GM12878 (cell line): ENCODE measurements around the gene POMT2. TPM values are rescaled to one million over a fixed set of nuclear protein-coding genes. Genes with fewer than 3 reads are reported as not detected.

ENCODE experiments used
- ATAC-seq: fragments of 200-7000 bp; cut with Tn5 transposase; 3 replicates; pipeline ENCODE4 v1.9.1; 2020; ENCODE audit warnings: mild to moderate bottlenecking, moderate library complexity
- BruUV-seq: library from RNA; stranded (reverse); fragments of 400-500 nt; replicated peaks from 2 replicates; lab custom pipeline; 2021; lab: Mats Ljungman, UMichigan
- CTCF ChIA-PET: fragments of 300-600 bp; sonication (Branson Sonifier 250); formaldehyde crosslinking; extraction: SDS; loops from one replicate; lab custom pipeline; 2021; ENCODE audit warnings: inconsistent platforms; lab: Yijun Ruan, JAX
- POLR2A ChIA-PET: fragments of 350-600 bp; formaldehyde crosslinking; extraction: SDS; loops from one replicate; lab custom pipeline; 2021; ENCODE audit warnings: inconsistent platforms; lab: Charles Lee
- RAD21 ChIA-PET: fragments of 300-600 bp; sonication (Branson Sonifier 250); formaldehyde crosslinking; loops from one replicate; lab custom pipeline; 2023; ENCODE audit warnings: antibody characterized with exemption; ENCODE audit not compliant: unreplicated experiment; lab: Charles Lee
- SMC1A ChIA-PET: fragments of 300-600 bp; sonication (Branson Sonifier 250); formaldehyde crosslinking; loops from one replicate; lab custom pipeline; 2023; ENCODE audit not compliant: unreplicated experiment, uncharacterized antibody; lab: Charles Lee
- DNase-seq: peaks from one replicate; pipeline ENCODE4 v3.0.0-alpha.2; 2011; ENCODE audit warnings: low read depth, low spot score
- FAIRE-seq: peaks from 3 replicates; lab custom pipeline; 2011; peaks lifted over from hg19 to GRCh38; lab: Jason Lieb, UNC
- H2AFZ ChIP-seq: 2 replicates; pipeline ENCODE4 v1.6.0; 2011; ENCODE audit warnings: low read depth, low read length, control low read depth; ENCODE audit not compliant: control insufficient read depth
- H3K27ac ChIP-seq: 2 replicates; pipeline ENCODE4 v1.5.1; 2011; ENCODE audit warnings: control low read depth; ENCODE audit not compliant: control insufficient read depth, insufficient read depth
- H3K27me3 ChIP-seq, 2 experiments: replicated peaks in 1 of 2; 2 replicates each; pipeline versions ENCODE4 v1.6.0 to v1.6.1; 2011; ENCODE audit warnings: low read length in 1 of 2; ENCODE audit not compliant: control insufficient read depth in 2 of 2, insufficient read depth in 2 of 2
- H3K36me3 ChIP-seq, 2 experiments: 2 replicates each; pipeline ENCODE4 v1.5.1; 2011; ENCODE audit warnings: low read length in 1 of 2; ENCODE audit not compliant: control insufficient read depth in 2 of 2, insufficient read depth in 2 of 2
- H3K4me1 ChIP-seq: 2 replicates; pipeline ENCODE4 v1.6.1; 2011; ENCODE audit warnings: mild to moderate bottlenecking, low read length, moderate library complexity, mixed read lengths; ENCODE audit not compliant: control insufficient read depth, insufficient read depth
- H3K4me2 ChIP-seq: 2 replicates; pipeline ENCODE4 v1.6.0; 2011; ENCODE audit warnings: control low read depth; ENCODE audit not compliant: control insufficient read depth, insufficient read depth
- H3K4me3 ChIP-seq: fragments of 200-600 bp; sonication (generic); 2 replicates; pipeline ENCODE4 v1.5.1; 2016
- H3K79me2 ChIP-seq: 2 replicates; pipeline ENCODE4 v1.6.0; 2011; ENCODE audit warnings: low read length; ENCODE audit not compliant: control insufficient read depth, insufficient read depth
- H3K9ac ChIP-seq: 2 replicates; pipeline ENCODE4 v1.8.0; 2011; ENCODE audit warnings: low read length, control low read depth, mixed read lengths; ENCODE audit not compliant: control insufficient read depth, insufficient read depth
- H3K9me3 ChIP-seq: replicated peaks from 3 replicates; pipeline ENCODE4 v1.5.1; 2011; ENCODE audit warnings: mild to moderate bottlenecking, low read length; ENCODE audit not compliant: control insufficient read depth, insufficient read depth
- H4K20me1 ChIP-seq: 2 replicates; pipeline ENCODE4 v1.6.0; 2011; ENCODE audit not compliant: control insufficient read depth, insufficient read depth
- NBN ChIP-seq: fragments of 450-650 bp; IDR thresholded peaks from 2 replicates; pipeline ENCODE4 v1.6.1; 2016
- NFYB ChIP-seq: IDR thresholded peaks from 2 replicates; pipeline ENCODE4 v1.6.1; 2011; ENCODE audit warnings: low read depth, mild to moderate bottlenecking, low read length, improper control_type of control experiment, moderate library complexity; ENCODE audit not compliant: insufficient read depth
- ZNF24 ChIP-seq: fragments of 450-650 bp; IDR thresholded peaks from 2 replicates; pipeline ENCODE4 v1.6.1; 2017; ENCODE audit warnings: antibody characterized with exemption, mild to moderate bottlenecking
- ZNF384 ChIP-seq: IDR thresholded peaks from 2 replicates; pipeline ENCODE4 v1.6.1; 2012; ENCODE audit warnings: low read depth, mild to moderate bottlenecking, low read length, improper control_type of control experiment, borderline replicate concordance
- WGBS: methylation state at CpG from one replicate; pipeline ENCODE4 v1.1.6; 2016; ENCODE audit warnings: low lambda C conversion rate; ENCODE audit not compliant: insufficient replicate concordance, insufficient coverage; ENCODE audit errors: missing lambda C conversion rate; 5-methylcytosine and 5-hydroxymethylcytosine counted together
- in situ Hi-C: fragments of 300-500 bp; cut with MboI; formaldehyde crosslinking; loops from 9 replicates; pipeline ENCODE4 v1.14.3; 2018; ENCODE audit warnings: mixed read lengths
- intact Hi-C: fragments of 100-400 bp; cut with micrococcal nuclease; formaldehyde crosslinking; loops from one replicate; pipeline ENCODE4 v1.14.2; 2022; ENCODE audit not compliant: unreplicated experiment
- microRNA counts: library from miRNA; unstranded; fragments of <30 nt; microRNA quantifications from one replicate; lab custom pipeline; 2016
- microRNA-seq: library from miRNA; unstranded; fragments of <30 nt; microRNA quantifications from one replicate; pipeline ENCODE4, GENCODE V29; 2018
- polyA plus RNA-seq, 11 experiments: library from polyadenylated mRNA; depleted of rRNA in 4 of 11; unstranded in 6 of 11; stranded (reverse) in 5 of 11; fragments of >200 nt; fragmentation: Nextera tagmentation in 4 of 11; fragmentation: Illumina TruSeq in 1 of 11; extraction: Ambion mirVana in 4 of 11; extraction: Trizol in 1 of 11; gene quantifications; 1 replicate in 1 of 11; 2 replicates in 10 of 11; pipeline versions ENCODE4 v1.2.1 to v1.2.3, GENCODE V29; 2011 to 2016; ENCODE audit warnings: inconsistent platforms in 2 of 11, missing spikeins in 2 of 11, low read depth in 1 of 11
- small RNA-seq: library from RNA; depleted of rRNA; stranded (forward); fragments of <200 nt; gene quantifications from one replicate; pipeline ENCODE3, GENCODE V24; 2014
- total RNA-seq, 4 experiments: library from RNA; depleted of rRNA in 3 of 4; stranded (reverse); fragments of >200 nt in 3 of 4; fragmentation: Illumina TruSeq in 1 of 4; extraction: Trizol in 1 of 4; gene quantifications; 2 replicates each; pipeline versions ENCODE4 v1.2.1 to v1.2.3, GENCODE V29; 2013 to 2021

The POMT2 gene
- total and polyA plus RNA-seq, 10 of the 15 experiments (the other 5 are each of a cell fraction or from before 2014, with no cell fraction given) = 0.23 to 13.9 (median 6.5) TPM

GRCh38 chr14:77225892-77226557 lies 94.7 kb downstream of the POMT2 start:
- CTCF ChIA-PET = interaction anchor here (1.0 to 1.1 kb wide), 2 partner anchors 76 to 326 kb away, joined by 3 read pairs; no protein-coding TSS in a partner anchor
- BruUV-seq = no TSS peak
- H2AFZ ChIP-seq = no peak overlapping the region
- no peak overlapping the region for H3K4me2 ChIP-seq
- H3K9ac ChIP-seq = no peak overlapping the region
- H3K9me3 ChIP-seq = no peaks in the 10 kb centered on the region
- H4K20me1 ChIP-seq = no peaks in the 10 kb centered on the region
- H3K27me3 ChIP-seq = no peaks in the 10 kb centered on the region
- H3K4me3 ChIP-seq = no peak overlapping the region
- in situ Hi-C loops = no loop called here
- no peaks in the 10 kb centered on the region for H3K79me2 ChIP-seq
- no peak for TF ChIP-seq NBN
- TF ChIP-seq, all 136 proteins: peak for 0
- intact Hi-C loops = no loop called here
- no peak overlapping the region for H3K27ac ChIP-seq
- RAD21 ChIA-PET = no interaction called here
- SMC1A ChIA-PET = interaction anchor here (1.5 kb wide), 1 partner anchor 17 kb away, joined by 3 read pairs; no protein-coding TSS in a partner anchor
- 53% methylated on average over 14 of the region's 14 CpGs for WGBS
- H3K36me3 ChIP-seq = no peaks in the 10 kb centered on the region
- FAIRE-seq (no peak), DNase-seq (no peak), ATAC-seq (no peak)
- POLR2A ChIA-PET = no interaction called here
- no peaks in the 10 kb centered on the region for H3K4me1 ChIP-seq

DNA sequence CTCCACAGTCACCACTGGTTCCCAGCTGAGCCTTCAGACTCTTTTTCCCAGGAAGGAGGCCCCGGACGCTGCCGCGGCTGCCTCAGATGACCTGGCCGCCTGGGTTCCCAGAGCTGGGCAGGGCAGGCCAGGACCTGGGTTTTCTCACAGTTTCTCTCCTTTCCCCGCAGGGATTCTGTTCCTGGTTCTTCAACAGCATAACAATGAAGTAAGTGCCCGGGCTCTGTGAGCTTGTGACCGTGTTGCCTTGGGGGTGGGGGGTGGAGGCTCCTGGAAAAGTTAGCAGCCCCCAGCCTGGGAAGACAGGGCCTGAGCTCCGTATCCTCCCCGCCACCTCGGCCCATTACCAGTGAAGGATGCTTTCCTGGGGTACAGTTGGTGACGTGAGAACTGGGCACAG lies 95.4 kb downstream of the POMT2 start:
- Histone ChIP-seq H3K4me1 (no peaks in the 10 kb centered on the region), H3K36me3 (no peaks in the 10 kb centered on the region), H3K27me3 (no peaks in the 10 kb centered on the region), H2AFZ (no peak overlapping the region), H3K9ac (no peak overlapping the region), H3K79me2 (no peaks in the 10 kb centered on the region), H3K4me2 (no peak overlapping the region), H3K9me3 (no peaks in the 10 kb centered on the region), H4K20me1 (no peaks in the 10 kb centered on the region), H3K4me3 (no peak overlapping the region), H3K27ac (no peak overlapping the region)
- SMC1A ChIA-PET = no interaction called here
- DNase-seq (no peak), FAIRE-seq (no peak), ATAC-seq (no peak)
- POLR2A ChIA-PET = no interaction called here
- in situ Hi-C loops = no loop called here
- 40% methylated on average over 11 of the region's 12 CpGs for WGBS
- BruUV-seq = no TSS peak
- CTCF ChIA-PET = no interaction called here
- TF ChIP-seq ZNF384 = no peak
- TF ChIP-seq NFYB = no peak
- no peak for TF ChIP-seq ZNF24
- RAD21 ChIA-PET = no interaction called here
- intact Hi-C loops = no loop called here

MicroRNAs encoded within 50 kb of the gene (microRNA counts, 767-probe panel; counts per million panel counts)
- 4,102 counts per million, percentile 95 among the panel's probes with 10 or more counts for microRNA hsa-miR-1260a (lab: Ali Mortazavi, UCI)

Small RNAs within 50 kb of the gene (microRNA-seq; reads per million reads assigned to microRNA genes)
- not detected for gene MIR1260A

Small RNAs within 50 kb of the gene (small RNA-seq; reads per million reads assigned to genes)
- not detected for gene MIR1260A

Other genes starting within 250 kb of the POMT2 start
Only the 7 nearest of the 11 such genes appear.
- gene NGB, start 49.7 kb downstream of the POMT2 start, total RNA-seq (2014; rRNA removed) = not detected in 2 replicates
- gene NGB, start 49.7 kb downstream of the POMT2 start, total RNA-seq (2014; rRNA removed; fragmentation: Illumina TruSeq; extraction: Trizol) = not detected in 2 replicates
- gene NGB, start 49.7 kb downstream of the POMT2 start, total RNA-seq (2021) = not detected in 2 replicates
- 0.10 and 0.19 TPM in 2 replicates for gene NGB, start 49.7 kb downstream of the POMT2 start, polyA plus RNA-seq (2011; rRNA removed)
- not detected in 2 replicates for gene NGB, start 49.7 kb downstream of the POMT2 start, polyA plus RNA-seq (2014; fragmentation: Illumina TruSeq; extraction: Trizol)
- gene NGB, start 49.7 kb downstream of the POMT2 start, polyA plus RNA-seq (2014; fragmentation: Nextera tagmentation; extraction: Ambion mirVana) = not detected
- 0.06 TPM in 1 of 2 replicates, not detected in the other for gene NGB, start 49.7 kb downstream of the POMT2 start, polyA plus RNA-seq (2014; rRNA removed)
- gene NGB, start 49.7 kb downstream of the POMT2 start, polyA plus RNA-seq (2016; fragmentation: Nextera tagmentation; extraction: Ambion mirVana) = not detected
- gene GSTZ1, start 153 bp upstream of the POMT2 start, total RNA-seq (2014; rRNA removed) = 33.4 and 38.7 TPM in 2 replicates
- gene GSTZ1, start 153 bp upstream of the POMT2 start, total RNA-seq (2014; rRNA removed; fragmentation: Illumina TruSeq; extraction: Trizol) = 33.3 and 33.7 TPM in 2 replicates
- gene GSTZ1, start 153 bp upstream of the POMT2 start, total RNA-seq (2021) = 24.9 and 26.9 TPM in 2 replicates
- 8.6 and 21.4 TPM in 2 replicates for gene GSTZ1, start 153 bp upstream of the POMT2 start, polyA plus RNA-seq (2011; rRNA removed)
- gene GSTZ1, start 153 bp upstream of the POMT2 start, polyA plus RNA-seq (2014; fragmentation: Illumina TruSeq; extraction: Trizol) = 25.5 and 34.7 TPM in 2 replicates
- gene GSTZ1, start 153 bp upstream of the POMT2 start, polyA plus RNA-seq (2014; fragmentation: Nextera tagmentation; extraction: Ambion mirVana) = 10 to 100 TPM; 17.9 to 25.4 TPM
- gene GSTZ1, start 153 bp upstream of the POMT2 start, polyA plus RNA-seq (2014; rRNA removed) = 28.3 and 30.5 TPM in 2 replicates
- 10 to 100 TPM; 27.4 to 33.5 TPM for gene GSTZ1, start 153 bp upstream of the POMT2 start, polyA plus RNA-seq (2016; fragmentation: Nextera tagmentation; extraction: Ambion mirVana)
- gene TMED8, start 56.2 kb upstream of the POMT2 start, total RNA-seq (2014; rRNA removed) = 29.7 and 36.2 TPM in 2 replicates
- gene TMED8, start 56.2 kb upstream of the POMT2 start, total RNA-seq (2014; rRNA removed; fragmentation: Illumina TruSeq; extraction: Trizol) = 34.2 and 35.8 TPM in 2 replicates
- gene TMED8, start 56.2 kb upstream of the POMT2 start, total RNA-seq (2021) = 31.9 and 32.9 TPM in 2 replicates
- 39.1 and 52.7 TPM in 2 replicates for gene TMED8, start 56.2 kb upstream of the POMT2 start, polyA plus RNA-seq (2011; rRNA removed)
- gene TMED8, start 56.2 kb upstream of the POMT2 start, polyA plus RNA-seq (2014; fragmentation: Illumina TruSeq; extraction: Trizol) = 33.0 and 39.6 TPM in 2 replicates
- 1 to 10 TPM; 7.3 to 7.4 TPM for gene TMED8, start 56.2 kb upstream of the POMT2 start, polyA plus RNA-seq (2014; fragmentation: Nextera tagmentation; extraction: Ambion mirVana)
- 21.1 and 22.5 TPM in 2 replicates for gene TMED8, start 56.2 kb upstream of the POMT2 start, polyA plus RNA-seq (2014; rRNA removed)
- 10 to 100 TPM; 17.8 to 18.9 TPM for gene TMED8, start 56.2 kb upstream of the POMT2 start, polyA plus RNA-seq (2016; fragmentation: Nextera tagmentation; extraction: Ambion mirVana)
- 0.27 and 0.96 TPM in 2 replicates for gene SAMD15, start 56.5 kb upstream of the POMT2 start, total RNA-seq (2014; rRNA removed)
- gene SAMD15, start 56.5 kb upstream of the POMT2 start, total RNA-seq (2014; rRNA removed; fragmentation: Illumina TruSeq; extraction: Trizol) = 0.98 and 1.9 TPM in 2 replicates
- 0.74 and 1.1 TPM in 2 replicates for gene SAMD15, start 56.5 kb upstream of the POMT2 start, total RNA-seq (2021)
- gene SAMD15, start 56.5 kb upstream of the POMT2 start, polyA plus RNA-seq (2011; rRNA removed) = 0.33 and 1.1 TPM in 2 replicates
- 0.78 and 1.1 TPM in 2 replicates for gene SAMD15, start 56.5 kb upstream of the POMT2 start, polyA plus RNA-seq (2014; fragmentation: Illumina TruSeq; extraction: Trizol)
- under 1 TPM; 0.63 to 0.93 TPM for gene SAMD15, start 56.5 kb upstream of the POMT2 start, polyA plus RNA-seq (2014; fragmentation: Nextera tagmentation; extraction: Ambion mirVana)
- 0.38 and 2.0 TPM in 2 replicates for gene SAMD15, start 56.5 kb upstream of the POMT2 start, polyA plus RNA-seq (2014; rRNA removed)
- gene SAMD15, start 56.5 kb upstream of the POMT2 start, polyA plus RNA-seq (2016; fragmentation: Nextera tagmentation; extraction: Ambion mirVana) = 1 to 10 TPM; 1.2 to 1.5 TPM
- gene NOXRED1, start 102.6 kb upstream of the POMT2 start, total RNA-seq (2014; rRNA removed) = 0.11 and 0.17 TPM in 2 replicates
- 0.13 and 0.14 TPM in 2 replicates for gene NOXRED1, start 102.6 kb upstream of the POMT2 start, total RNA-seq (2014; rRNA removed; fragmentation: Illumina TruSeq; extraction: Trizol)
- gene NOXRED1, start 102.6 kb upstream of the POMT2 start, total RNA-seq (2021) = 0.21 and 0.45 TPM in 2 replicates
- gene NOXRED1, start 102.6 kb upstream of the POMT2 start, polyA plus RNA-seq (2011; rRNA removed) = 0.62 and 0.98 TPM in 2 replicates
- 0.21 and 0.22 TPM in 2 replicates for gene NOXRED1, start 102.6 kb upstream of the POMT2 start, polyA plus RNA-seq (2014; fragmentation: Illumina TruSeq; extraction: Trizol)
- under 1 TPM; 0.07 to 0.14 TPM for gene NOXRED1, start 102.6 kb upstream of the POMT2 start, polyA plus RNA-seq (2014; fragmentation: Nextera tagmentation; extraction: Ambion mirVana)
- gene NOXRED1, start 102.6 kb upstream of the POMT2 start, polyA plus RNA-seq (2014; rRNA removed) = 0.10 TPM in 1 of 2 replicates, not detected in the other
- gene NOXRED1, start 102.6 kb upstream of the POMT2 start, polyA plus RNA-seq (2016; fragmentation: Nextera tagmentation; extraction: Ambion mirVana) = under 1 TPM; 0.06 to 0.13 TPM
- gene VIPAS39, start 136.7 kb upstream of the POMT2 start, total RNA-seq (2014; rRNA removed) = 18.6 and 27.3 TPM in 2 replicates
- 18.8 and 21.7 TPM in 2 replicates for gene VIPAS39, start 136.7 kb upstream of the POMT2 start, total RNA-seq (2014; rRNA removed; fragmentation: Illumina TruSeq; extraction: Trizol)
- 16.3 and 18.3 TPM in 2 replicates for gene VIPAS39, start 136.7 kb upstream of the POMT2 start, total RNA-seq (2021)
- 38.4 and 38.8 TPM in 2 replicates for gene VIPAS39, start 136.7 kb upstream of the POMT2 start, polyA plus RNA-seq (2011; rRNA removed)
- 27.8 and 44.8 TPM in 2 replicates for gene VIPAS39, start 136.7 kb upstream of the POMT2 start, polyA plus RNA-seq (2014; fragmentation: Illumina TruSeq; extraction: Trizol)
- 10 to 100 TPM in 1 of 2 experiments, 1 to 10 TPM in 1; 6.7 to 10.5 TPM for gene VIPAS39, start 136.7 kb upstream of the POMT2 start, polyA plus RNA-seq (2014; fragmentation: Nextera tagmentation; extraction: Ambion mirVana)
- 16.4 and 18.6 TPM in 2 replicates for gene VIPAS39, start 136.7 kb upstream of the POMT2 start, polyA plus RNA-seq (2014; rRNA removed)
- 10 to 100 TPM; 15.1 to 18.0 TPM for gene VIPAS39, start 136.7 kb upstream of the POMT2 start, polyA plus RNA-seq (2016; fragmentation: Nextera tagmentation; extraction: Ambion mirVana)
- 151 and 175 TPM in 2 replicates for gene AHSA1, start 137.2 kb upstream of the POMT2 start, total RNA-seq (2014; rRNA removed)
- 211 and 243 TPM in 2 replicates for gene AHSA1, start 137.2 kb upstream of the POMT2 start, total RNA-seq (2014; rRNA removed; fragmentation: Illumina TruSeq; extraction: Trizol)
- gene AHSA1, start 137.2 kb upstream of the POMT2 start, total RNA-seq (2021) = 165 and 174 TPM in 2 replicates
- 194 and 197 TPM in 2 replicates for gene AHSA1, start 137.2 kb upstream of the POMT2 start, polyA plus RNA-seq (2011; rRNA removed)
- gene AHSA1, start 137.2 kb upstream of the POMT2 start, polyA plus RNA-seq (2014; fragmentation: Illumina TruSeq; extraction: Trizol) = 295 and 366 TPM in 2 replicates
- gene AHSA1, start 137.2 kb upstream of the POMT2 start, polyA plus RNA-seq (2014; fragmentation: Nextera tagmentation; extraction: Ambion mirVana) = 10 to 100 TPM; 51.8 to 98.3 TPM
- gene AHSA1, start 137.2 kb upstream of the POMT2 start, polyA plus RNA-seq (2014; rRNA removed) = 201 and 205 TPM in 2 replicates
- gene AHSA1, start 137.2 kb upstream of the POMT2 start, polyA plus RNA-seq (2016; fragmentation: Nextera tagmentation; extraction: Ambion mirVana) = 100 to 1,000 TPM; 252 to 261 TPM